B cell (primary cell): ENCODE measurements around the gene AUTS2.

ENCODE experiments used
- EZH2 ChIP-seq: IDR thresholded peaks from 2 replicates; pipeline ENCODE4 v1.6.1; 2012; ENCODE audit warnings: borderline replicate concordance, low read depth, mild to moderate bottlenecking, moderate library complexity, low read length; ENCODE audit not compliant: insufficient read depth, poor library complexity, severe bottlenecking
- TF ChIP-seq, protein P1 (sequence below): fragments of 200-600 bp; IDR thresholded peaks from one replicate; pipeline ENCODE4 v1.8.0; 2022; ENCODE audit warnings: antibody characterized with exemption, mild to moderate bottlenecking

DNA sequence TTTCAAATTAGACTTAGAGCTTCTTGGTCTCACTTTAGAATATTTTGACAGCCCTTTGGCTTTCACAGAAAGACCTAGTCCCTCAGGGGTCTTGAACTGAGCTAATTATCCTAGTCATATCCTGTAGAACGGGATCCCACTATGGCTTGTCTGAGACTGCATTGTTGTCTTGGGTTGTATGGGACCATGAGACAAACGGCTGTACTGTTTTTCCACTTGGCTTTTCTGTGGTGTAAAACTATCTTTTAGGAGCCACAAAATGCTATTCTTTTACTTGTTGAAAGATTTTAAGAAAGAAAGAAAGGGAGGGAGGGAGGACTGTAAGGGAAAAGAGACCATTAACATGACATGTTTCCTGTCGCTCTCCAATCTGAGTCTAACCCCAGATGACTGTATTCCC lies 432.5 kb downstream of the AUTS2 start:
- TF ChIP-seq, protein P1, sequence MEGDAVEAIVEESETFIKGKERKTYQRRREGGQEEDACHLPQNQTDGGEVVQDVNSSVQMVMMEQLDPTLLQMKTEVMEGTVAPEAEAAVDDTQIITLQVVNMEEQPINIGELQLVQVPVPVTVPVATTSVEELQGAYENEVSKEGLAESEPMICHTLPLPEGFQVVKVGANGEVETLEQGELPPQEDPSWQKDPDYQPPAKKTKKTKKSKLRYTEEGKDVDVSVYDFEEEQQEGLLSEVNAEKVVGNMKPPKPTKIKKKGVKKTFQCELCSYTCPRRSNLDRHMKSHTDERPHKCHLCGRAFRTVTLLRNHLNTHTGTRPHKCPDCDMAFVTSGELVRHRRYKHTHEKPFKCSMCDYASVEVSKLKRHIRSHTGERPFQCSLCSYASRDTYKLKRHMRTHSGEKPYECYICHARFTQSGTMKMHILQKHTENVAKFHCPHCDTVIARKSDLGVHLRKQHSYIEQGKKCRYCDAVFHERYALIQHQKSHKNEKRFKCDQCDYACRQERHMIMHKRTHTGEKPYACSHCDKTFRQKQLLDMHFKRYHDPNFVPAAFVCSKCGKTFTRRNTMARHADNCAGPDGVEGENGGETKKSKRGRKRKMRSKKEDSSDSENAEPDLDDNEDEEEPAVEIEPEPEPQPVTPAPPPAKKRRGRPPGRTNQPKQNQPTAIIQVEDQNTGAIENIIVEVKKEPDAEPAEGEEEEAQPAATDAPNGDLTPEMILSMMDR, result no peak
- TF ChIP-seq EZH2, result no peak
